Renal pelvis (tissue), 3 donors: Measurements from ENCODE around the gene RPS2. TPM values are rescaled to one million over a fixed set of nuclear protein-coding genes. Genes with fewer than 3 reads are reported as not detected.

Experiments
- polyA plus RNA-seq, 3 donors: library from polyadenylated mRNA; unstranded; fragments of 120-200 nt; gene quantifications; one replicate each; pipeline ENCODE4 v1.2.1, GENCODE V29; 2013; ENCODE audit not compliant: insufficient read length in 3 of 3

Gene RPS2
- polyA plus RNA-seq, 3 donors: 1,943 to 2,404 (median 2,241) TPM

Other genes with a start within 250 kb of the RPS2 start
- 10 to 100 TPM; 35.5 to 43.7 (median 43.2) TPM for gene NME3, start 193.3 kb downstream of the RPS2 start, polyA plus RNA-seq
- gene EME2, start 192.0 kb downstream of the RPS2 start, polyA plus RNA-seq: 10 to 100 TPM in 2 of 3 donors, 1 to 10 TPM in 1; 8.8 to 13.4 (median 13.4) TPM
- gene MRPS34, start 191.7 kb downstream of the RPS2 start, polyA plus RNA-seq: 10 to 100 TPM; 71.9 to 98.1 (median 83.5) TPM
- 10 to 100 TPM; 45.1 to 53.2 (median 52.4) TPM for gene SPSB3, start 182.3 kb downstream of the RPS2 start, polyA plus RNA-seq
- gene NUBP2, start 181.9 kb downstream of the RPS2 start, polyA plus RNA-seq: 10 to 100 TPM; 48.7 to 61.4 (median 60.8) TPM
- gene IGFALS, start 171.1 kb downstream of the RPS2 start, polyA plus RNA-seq: 1 to 10 TPM; 2.4 to 4.2 (median 3.9) TPM
- gene HAGH, start 138.0 kb downstream of the RPS2 start, polyA plus RNA-seq: 10 to 100 TPM; 43.4 to 50.5 (median 47.8) TPM
- gene FAHD1, start 137.6 kb downstream of the RPS2 start, polyA plus RNA-seq: 10 to 100 TPM; 39.0 to 45.7 (median 39.2) TPM
- 1 to 10 TPM; 1.0 to 2.2 (median 1.9) TPM for gene MEIOB, start 92.7 kb downstream of the RPS2 start, polyA plus RNA-seq
- gene HS3ST6, start 46.4 kb downstream of the RPS2 start, polyA plus RNA-seq: under 1 TPM; 0.13 to 0.41 (median 0.37) TPM
- gene MSRB1, start 21.6 kb downstream of the RPS2 start, polyA plus RNA-seq: 10 to 100 TPM; 79.7 to 87.6 (median 82.1) TPM
- under 1 TPM; 0.09 to 0.42 (median 0.21) TPM for gene RPL3L, start 10.1 kb downstream of the RPS2 start, polyA plus RNA-seq
- gene NDUFB10, start 5.3 kb downstream of the RPS2 start, polyA plus RNA-seq: 100 to 1,000 TPM; 124 to 158 (median 132) TPM
- not detected for gene RNF151, start 2.0 kb upstream of the RPS2 start, polyA plus RNA-seq
- 10 to 100 TPM; 36.5 to 49.0 (median 47.9) TPM for gene TBL3, start 7.2 kb upstream of the RPS2 start, polyA plus RNA-seq
- gene NOXO1, start 16.6 kb upstream of the RPS2 start, polyA plus RNA-seq: 1 to 10 TPM in 1 of 3 donors, under 1 TPM in 2; 0.90 to 1.2 (median 1.00) TPM
- gene GFER, start 19.4 kb upstream of the RPS2 start, polyA plus RNA-seq: 10 to 100 TPM; 26.1 to 35.9 (median 31.6) TPM
- gene SYNGR3, start 25.1 kb upstream of the RPS2 start, polyA plus RNA-seq: 1 to 10 TPM; 1.5 to 2.4 (median 2.1) TPM
- 10 to 100 TPM; 21.4 to 30.9 (median 25.0) TPM for gene ZNF598, start 45.0 kb upstream of the RPS2 start, polyA plus RNA-seq
- 10 to 100 TPM in 2 of 3 donors, 1 to 10 TPM in 1; 4.5 to 14.3 (median 12.0) TPM for gene NPW, start 55.0 kb upstream of the RPS2 start, polyA plus RNA-seq
- gene NHERF2, start 62.1 kb upstream of the RPS2 start, polyA plus RNA-seq: 100 to 1,000 TPM; 116 to 169 (median 155) TPM
- gene NTHL1, start 83.0 kb upstream of the RPS2 start, polyA plus RNA-seq: 10 to 100 TPM; 19.7 to 26.7 (median 26.2) TPM
- gene TSC2, start 83.2 kb upstream of the RPS2 start, polyA plus RNA-seq: 100 to 1,000 TPM; 141 to 174 (median 162) TPM
- gene PKD1, start 171.1 kb upstream of the RPS2 start, polyA plus RNA-seq: 100 to 1,000 TPM in 2 of 3 donors, 10 to 100 TPM in 1; 96.5 to 119 (median 115) TPM
- 1 to 10 TPM; 3.0 to 6.0 (median 3.1) TPM for gene RAB26, start 183.8 kb upstream of the RPS2 start, polyA plus RNA-seq
- gene TRAF7, start 191.0 kb upstream of the RPS2 start, polyA plus RNA-seq: 10 to 100 TPM; 56.1 to 61.1 (median 60.6) TPM
- gene CASKIN1, start 231.8 kb upstream of the RPS2 start, polyA plus RNA-seq: 1 to 10 TPM; 1.8 to 2.6 (median 1.9) TPM
- gene MLST8, start 240.6 kb upstream of the RPS2 start, polyA plus RNA-seq: 10 to 100 TPM; 48.8 to 57.6 (median 55.2) TPM
- gene BRICD5, start 246.0 kb upstream of the RPS2 start, polyA plus RNA-seq: 10 to 100 TPM in 1 of 3 donors, 1 to 10 TPM in 2; 6.6 to 11.8 (median 9.4) TPM